ENCODE results near the gene LIG1. TPM values are rescaled to one million over a fixed set of nuclear protein-coding genes. Genes with fewer than 3 reads are reported as not detected.
A peak's percentile ranks its signal among the peaks of the same experiment; 100 is the strongest.

The LIG1 gene
- total and polyA plus RNA-seq, 9 of the 15 experiments (the other 6 are each of a cell fraction or from before 2014, with no cell fraction given), result 9.6 to 114 (median 71.1) TPM

DNA sequence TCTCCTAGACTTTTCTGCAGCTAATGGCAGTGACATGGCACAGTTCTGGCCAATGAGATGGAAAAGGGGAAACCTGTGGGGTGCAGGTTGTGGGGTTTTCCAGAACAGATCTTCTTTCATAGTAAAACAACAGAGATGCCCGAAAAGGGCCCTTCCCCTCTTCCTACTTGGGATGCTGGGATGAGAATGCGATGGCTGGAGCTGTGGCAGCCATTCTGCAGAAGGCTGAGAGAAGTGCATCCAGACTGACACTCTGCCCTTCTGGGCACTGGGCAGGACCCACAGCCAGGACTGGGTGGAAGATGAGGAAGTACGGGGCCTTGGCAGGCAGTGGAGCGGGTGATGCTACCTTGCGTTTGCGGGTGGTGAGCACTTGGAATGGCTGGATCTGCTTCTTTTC lies 42.6 kb downstream of the LIG1 start:
- 95% methylated on average over 6 of the region's 6 CpGs for WGBS (ENCODE audit: insufficient coverage, low coverage, missing lambda C conversion rate)
- Histone ChIP-seq H3K4me1 (replicated peaks in 1 of 2; ENCODE audit: control insufficient read depth in 2 of 2, insufficient read depth in 2 of 2, low read length in 2 of 2) (peaks cover 3 to 7% of the 10 kb centered on the region in 2 experiments; a peak in 2 of 5 replicates), H3K36me3 (ENCODE audit: control insufficient read depth, insufficient read depth, low read length) (peaks cover 88% of the 10 kb centered on the region), H3K9ac (ENCODE audit: insufficient read depth in 1 of 2, low read depth in 2 of 2, low read length in 2 of 2) (no peak overlapping the region; a peak in 1 of 4 replicates), H3K27ac (ENCODE audit: extremely low read depth, low read depth, low read length) (no peak overlapping the region), H3K79me2 (ENCODE audit: control insufficient read depth, insufficient read depth, low read length) (no peaks in the 10 kb centered on the region), H3K9me1 (ENCODE audit: control insufficient read depth, insufficient read depth, low read length) (no peaks in the 10 kb centered on the region), H3K4me2 (ENCODE audit: insufficient read depth, low read length) (no peak overlapping the region), H4K20me1 (replicated peaks; ENCODE audit: control insufficient read depth, insufficient read depth, low read length) (no peaks in the 10 kb centered on the region), H3K9me3 (replicated peaks; ENCODE audit: control insufficient read depth, insufficient read depth, low read depth, low read length) (no peaks in the 10 kb centered on the region), H3K4me3 (no peak overlapping the region), H3K27me3 (ENCODE audit: control insufficient read depth in 2 of 2, insufficient read depth in 2 of 2, low read length in 2 of 2) (no peaks in the 10 kb centered on the region), H2AFZ (ENCODE audit: low read depth, low read length) (no peak overlapping the region)
- DNase-seq (ENCODE audit: extremely low read depth in 1 of 4, low spot score in 3 of 4) (no peak), ATAC-seq (no peak), FAIRE-seq (no peak)
- POLR2A ChIA-PET, result interaction anchor here (0.6 kb wide), 1 partner anchor 18 kb away, joined by 4 read pairs; no protein-coding TSS in a partner anchor
- in situ Hi-C loops (cut with MboI), result no loop called here
- intact Hi-C loops (cut with micrococcal nuclease), result no loop called here
- TF ChIP-seq RCOR1 (IDR thresholded peaks at IDR 0.05; ENCODE audit: borderline replicate concordance in 1 of 2, low read depth in 2 of 2, low read length in 2 of 2), result 0 out of 4 replicates have a peak, but pooled peaks of 1 of the 2 experiments have one; percentile 16
- TF ChIP-seq RBM25 (IDR thresholded peaks at IDR 0.05; ENCODE audit: low read depth, low read length, severe bottlenecking), result peak; percentile 60
- 0 out of 2 replicates have a peak, but pooled peaks have one; percentile 11 for TF ChIP-seq BCOR (IDR thresholded peaks at IDR 0.05)
- no peak for TF ChIP-seq BHLHE40 (IDR thresholded peaks at IDR 0.05; ENCODE audit: low read length)
- no peak for TF ChIP-seq TBL1XR1 (IDR thresholded peaks at IDR 0.05; ENCODE audit: low read length in 2 of 2)
- CTCF ChIA-PET (ENCODE audit: low intra/inter-chr PET ratio), result interaction anchor here (0.6 kb wide), 1 partner anchor 17 kb away, joined by 3 read pairs; the partner anchor contains the start of gene PLA2G4C
- BruUV-seq (replicated peaks), result no TSS peak

All from K562 (cell line).